Stimulated activated memory B cell treated with anti-CD40 and anti-IgM and Interleukin-4, amounts not matched to agents 10 μg/mL and 1 μg/mL and 100 μg/mL, for 72 hours (primary cell): ENCODE results near the gene CELSR3.
A peak's percentile ranks its signal among the peaks of the same experiment; 100 is the strongest.

ENCODE experiments used
- ATAC-seq: fragments of 150-1000 bp; cut with Tn5 transposase; 2 replicates; pipeline ENCODE4 v1.10.0; 2021
- H3K27ac Mint-ChIP-seq: one replicate; pipeline ENCODE4 v1.8.0; 2022; ENCODE audit warnings: mild to moderate bottlenecking, mixed read lengths
- H3K27me3 Mint-ChIP-seq: one replicate; pipeline ENCODE4 v1.8.0; 2022; ENCODE audit warnings: mixed read lengths
- H3K36me3 Mint-ChIP-seq: one replicate; pipeline ENCODE4 v1.8.0; 2022; ENCODE audit warnings: mixed read lengths
- H3K4me1 Mint-ChIP-seq: one replicate; pipeline ENCODE4 v1.8.0; 2022; ENCODE audit warnings: mixed read lengths
- H3K4me3 Mint-ChIP-seq: one replicate; pipeline ENCODE4 v1.8.0; 2022; ENCODE audit warnings: mild to moderate bottlenecking, moderate library complexity, mixed read lengths
- H3K9me3 Mint-ChIP-seq: one replicate; pipeline ENCODE4 v1.8.0; 2022; ENCODE audit warnings: mixed read lengths

Gene CELSR3

GRCh38 chr3:48662753-48663488 is at the start of gene CELSR3:
CELSR3 (minus strand) TSS chr3:48662886; CDS start chr3:48662634, 252 bp downstream.
- peak within 1 kb of the TSS; percentile 89 for H3K4me3 Mint-ChIP-seq
- H3K27ac Mint-ChIP-seq = peak within 1 kb of the TSS; percentile 83
- no peaks in the 10 kb centered on the region for H3K9me3 Mint-ChIP-seq
- H3K27me3 Mint-ChIP-seq = peaks cover 21% of the 10 kb centered on the region
- peaks cover 29% of the 10 kb centered on the region for H3K4me1 Mint-ChIP-seq
- ATAC-seq = peak; percentile 49
- H3K36me3 Mint-ChIP-seq = no peaks in the 10 kb centered on the region

- H3K27ac Mint-ChIP-seq = no peak overlapping the region
- H3K4me1 Mint-ChIP-seq = peaks cover 50% of the 10 kb centered on the region
- ATAC-seq = no peak
- H3K27me3 Mint-ChIP-seq = no peaks in the 10 kb centered on the region
- H3K36me3 Mint-ChIP-seq = peaks cover 24% of the 10 kb centered on the region
- H3K9me3 Mint-ChIP-seq = no peaks in the 10 kb centered on the region
- H3K4me3 Mint-ChIP-seq = no peak overlapping the region
These were observed 49.0 kb upstream of the CELSR3 start for GRCh38 chr3:48711727-48712126.

- no peak for ATAC-seq
- H3K4me3 Mint-ChIP-seq = no peak overlapping the region
- no peaks in the 10 kb centered on the region for H3K27me3 Mint-ChIP-seq
- peaks cover 43% of the 10 kb centered on the region for H3K4me1 Mint-ChIP-seq
- H3K9me3 Mint-ChIP-seq = no peaks in the 10 kb centered on the region
- H3K36me3 Mint-ChIP-seq = peaks cover 23% of the 10 kb centered on the region
- peak overlapping the region; percentile 63 for H3K27ac Mint-ChIP-seq
These were observed 46.4 kb upstream of the CELSR3 start for GRCh38 chr3:48709051-48709461.

GRCh38 chr3:48708481-48708889 is 45.8 kb upstream of the CELSR3 start:
- ATAC-seq = no peak
- no peak overlapping the region for H3K4me3 Mint-ChIP-seq
- no peaks in the 10 kb centered on the region for H3K9me3 Mint-ChIP-seq
- H3K27me3 Mint-ChIP-seq = no peaks in the 10 kb centered on the region
- H3K36me3 Mint-ChIP-seq = peaks cover 23% of the 10 kb centered on the region
- peaks cover 45% of the 10 kb centered on the region for H3K4me1 Mint-ChIP-seq
- peak overlapping the region; percentile 63 for H3K27ac Mint-ChIP-seq

- Mint-ChIP-seq H3K4me1 (peaks cover 47% of the 10 kb centered on the region), H3K4me3 (no peak overlapping the region), H3K27ac (no peak overlapping the region), H3K27me3 (no peaks in the 10 kb centered on the region), H3K36me3 (peaks cover 31% of the 10 kb centered on the region), H3K9me3 (no peaks in the 10 kb centered on the region)
- no peak for ATAC-seq
These were observed 44.5 kb upstream of the CELSR3 start for GRCh38 chr3:48707157-48707556.

GRCh38 chr3:48702320-48702920 is 39.7 kb upstream of the CELSR3 start:
- Mint-ChIP-seq H3K27me3 (no peaks in the 10 kb centered on the region), H3K4me1 (peaks cover 24% of the 10 kb centered on the region), H3K9me3 (no peaks in the 10 kb centered on the region), H3K4me3 (no peak overlapping the region), H3K36me3 (peaks cover 30% of the 10 kb centered on the region), H3K27ac (no peak overlapping the region)
- no peak for ATAC-seq

GRCh38 chr3:48700731-48701405 is 38.2 kb upstream of the CELSR3 start:
- H3K9me3 Mint-ChIP-seq = no peaks in the 10 kb centered on the region
- no peaks in the 10 kb centered on the region for H3K27me3 Mint-ChIP-seq
- peak overlapping the region; percentile 30 for H3K27ac Mint-ChIP-seq
- H3K4me1 Mint-ChIP-seq = peaks cover 17% of the 10 kb centered on the region
- ATAC-seq = no peak
- H3K36me3 Mint-ChIP-seq = peaks cover 25% of the 10 kb centered on the region
- no peak overlapping the region for H3K4me3 Mint-ChIP-seq

- Mint-ChIP-seq H3K36me3 (peaks cover 30% of the 10 kb centered on the region), H3K27me3 (no peaks in the 10 kb centered on the region)
These were observed 36.2 kb upstream of the CELSR3 start for GRCh38 chr3:48698891-48699290.

GRCh38 chr3:48697952-48698351 is 35.3 kb upstream of the CELSR3 start:
- Mint-ChIP-seq H3K27me3 (no peaks in the 10 kb centered on the region), H3K9me3 (no peaks in the 10 kb centered on the region), H3K4me3 (no peak overlapping the region), H3K4me1 (peaks cover 15% of the 10 kb centered on the region), H3K27ac (no peak overlapping the region), H3K36me3 (peaks cover 39% of the 10 kb centered on the region)
- ATAC-seq = no peak

More at GRCh38 chr3:48698891-48699290, 36.2 kb upstream of the CELSR3 start:
- no peak overlapping the region for H3K4me3 Mint-ChIP-seq
- H3K9me3 Mint-ChIP-seq = no peaks in the 10 kb centered on the region
- no peak for ATAC-seq
- no peak overlapping the region for H3K27ac Mint-ChIP-seq
- H3K4me1 Mint-ChIP-seq = peaks cover 18% of the 10 kb centered on the region

- Mint-ChIP-seq H3K4me1 (peaks cover 6% of the 10 kb centered on the region), H3K9me3 (no peaks in the 10 kb centered on the region), H3K27ac (no peak overlapping the region), H3K36me3 (peaks cover 35% of the 10 kb centered on the region), H3K27me3 (no peaks in the 10 kb centered on the region), H3K4me3 (no peak overlapping the region)
- ATAC-seq = no peak
These were observed 33.9 kb upstream of the CELSR3 start for GRCh38 chr3:48696601-48697000.

GRCh38 chr3:48696156-48696555 is 33.5 kb upstream of the CELSR3 start:
- no peak overlapping the region for H3K27ac Mint-ChIP-seq

GRCh38 chr3:48695393-48695753 is 32.7 kb upstream of the CELSR3 start:
- peaks cover 43% of the 10 kb centered on the region for H3K36me3 Mint-ChIP-seq
- ATAC-seq = no peak
- no peaks in the 10 kb centered on the region for H3K9me3 Mint-ChIP-seq

More at GRCh38 chr3:48696156-48696555, 33.5 kb upstream of the CELSR3 start:
- Mint-ChIP-seq H3K4me1 (peaks cover 6% of the 10 kb centered on the region), H3K27me3 (no peaks in the 10 kb centered on the region), H3K9me3 (no peaks in the 10 kb centered on the region), H3K36me3 (peaks cover 38% of the 10 kb centered on the region), H3K4me3 (no peak overlapping the region)
- ATAC-seq = no peak

GRCh38 chr3:48694610-48695392 is 32.1 kb upstream of the CELSR3 start:
- Mint-ChIP-seq H3K4me1 (peaks cover 6% of the 10 kb centered on the region), H3K9me3 (no peaks in the 10 kb centered on the region), H3K36me3 (peaks cover 46% of the 10 kb centered on the region), H3K27ac (no peak overlapping the region), H3K4me3 (no peak overlapping the region), H3K27me3 (no peaks in the 10 kb centered on the region)
- no peak for ATAC-seq

More at GRCh38 chr3:48695393-48695753, 32.7 kb upstream of the CELSR3 start:
- Mint-ChIP-seq H3K27ac (no peak overlapping the region), H3K4me3 (no peak overlapping the region), H3K27me3 (no peaks in the 10 kb centered on the region), H3K4me1 (peaks cover 6% of the 10 kb centered on the region)

- Mint-ChIP-seq H3K9me3 (no peaks in the 10 kb centered on the region), H3K27me3 (no peaks in the 10 kb centered on the region), H3K4me1 (peaks cover 6% of the 10 kb centered on the region), H3K4me3 (no peak overlapping the region), H3K27ac (no peak overlapping the region), H3K36me3 (peaks cover 39% of the 10 kb centered on the region)
- ATAC-seq = no peak
These were observed 31.1 kb upstream of the CELSR3 start for GRCh38 chr3:48693826-48694225.

- no peak overlapping the region for H3K27ac Mint-ChIP-seq
- no peak for ATAC-seq
- no peaks in the 10 kb centered on the region for H3K9me3 Mint-ChIP-seq
- peaks cover 6% of the 10 kb centered on the region for H3K4me1 Mint-ChIP-seq
- H3K4me3 Mint-ChIP-seq = no peak overlapping the region
- H3K36me3 Mint-ChIP-seq = peaks cover 49% of the 10 kb centered on the region
- H3K27me3 Mint-ChIP-seq = no peaks in the 10 kb centered on the region
These were observed 29.9 kb upstream of the CELSR3 start for GRCh38 chr3:48692551-48692950.
